Endothelial cell of umbilical vein (primary cell): ENCODE measurements around the gene FAM72B. TPM values are rescaled to one million over a fixed set of nuclear protein-coding genes. Genes with fewer than 3 reads are reported as not detected.
"Not testable (repeated sequence)": the region's sequence is repeated elsewhere in the genome, so short reads cannot be mapped to it uniquely, and the experiment has no call there.

Source experiments
- BruUV-seq: library from RNA; stranded (reverse); fragments of 400-500 nt; replicated peaks from 2 replicates; lab custom pipeline; 2021; lab: Mats Ljungman, UMichigan
- CTCF ChIA-PET: fragments of 300-600, 350-600 bp; sonication (Branson Sonifier 250); formaldehyde crosslinking; loops from one replicate; lab custom pipeline; 2021; ENCODE audit warnings: antibody characterized with exemption, inconsistent platforms; lab: Charles Lee
- POLR2A ChIA-PET: fragments of 300-600, 350-600 bp; sonication (Branson Sonifier 250); formaldehyde crosslinking; loops from one replicate; lab custom pipeline; 2021; ENCODE audit warnings: antibody characterized with exemption, inconsistent platforms; lab: Charles Lee
- DNase-seq: peaks from one replicate; pipeline ENCODE4 v3.0.0-alpha.2; 2011; ENCODE audit warnings: low read depth, low spot score
- FAIRE-seq: peaks from 2 replicates; lab custom pipeline; 2011; peaks lifted over from hg19 to GRCh38; lab: Jason Lieb, UNC
- H2AFZ ChIP-seq: 2 replicates; pipeline ENCODE4 v1.6.0; 2012; ENCODE audit warnings: low read depth, low read length, control low read depth, inconsistent platforms
- H3K27ac ChIP-seq: 2 replicates; pipeline ENCODE4 v1.5.1; 2011; ENCODE audit warnings: low read depth, mild to moderate bottlenecking, control low read depth, low read length, moderate library complexity; ENCODE audit not compliant: insufficient read depth
- H3K27me3 ChIP-seq, 2 experiments: 2 replicates each; pipeline versions ENCODE4 v1.6.0 to v1.6.1; 2011; ENCODE audit warnings: low read length in 2 of 2, mixed read lengths in 1 of 2; ENCODE audit not compliant: control insufficient read depth in 2 of 2, insufficient read depth in 2 of 2
- H3K36me3 ChIP-seq, 2 experiments: 2 replicates in 1 of 2; 3 replicates in 1 of 2; pipeline ENCODE4 v1.5.1; 2011; ENCODE audit warnings: low read length in 2 of 2, mild to moderate bottlenecking in 1 of 2, moderate library complexity in 1 of 2; ENCODE audit not compliant: control insufficient read depth in 2 of 2, insufficient read depth in 2 of 2; ENCODE audit errors: extremely low read depth in 1 of 2
- H3K4me1 ChIP-seq: 3 replicates; pipeline ENCODE4 v1.5.1; 2011; ENCODE audit warnings: mild to moderate bottlenecking, low read length; ENCODE audit not compliant: control insufficient read depth, insufficient read depth; ENCODE audit errors: extremely low read depth
- H3K4me2 ChIP-seq: 2 replicates; pipeline ENCODE4 v1.6.1; 2011; ENCODE audit warnings: low read length, control low read depth, mixed read lengths; ENCODE audit not compliant: insufficient read depth
- H3K4me3 ChIP-seq, 3 experiments: fragments of 200-600 bp in 1 of 3; sonication (generic), shearing (Covaris generic) in 1 of 3; replicated peaks in 1 of 3; 2 replicates each; pipeline ENCODE4 v1.5.1; 2011 to 2016; ENCODE audit warnings: control low read depth in 3 of 3, low read length in 3 of 3, mild to moderate bottlenecking in 2 of 3, inconsistent platforms in 1 of 3, low read depth in 1 of 3, moderate library complexity in 1 of 3; ENCODE audit not compliant: insufficient read depth in 1 of 3
- H3K79me2 ChIP-seq: 2 replicates; pipeline ENCODE4 v1.6.0; 2012; ENCODE audit warnings: low read length, inconsistent platforms; ENCODE audit not compliant: control insufficient read depth, insufficient read depth
- H3K9ac ChIP-seq: replicated peaks from 2 replicates; pipeline ENCODE3; 2011; ENCODE audit warnings: low read length, control low read depth; ENCODE audit not compliant: insufficient read depth; ENCODE audit errors: extremely low read depth
- H3K9me1 ChIP-seq: replicated peaks from 3 replicates; pipeline ENCODE4 v1.6.0; 2011; ENCODE audit warnings: mild to moderate bottlenecking, low read length; ENCODE audit not compliant: control insufficient read depth, insufficient read depth; ENCODE audit errors: extremely low read depth
- H3K9me3 ChIP-seq: replicated peaks from 2 replicates; pipeline ENCODE4 v1.5.1; 2012; ENCODE audit warnings: low read length, inconsistent platforms; ENCODE audit not compliant: control insufficient read depth, insufficient read depth
- H4K20me1 ChIP-seq: replicated peaks from 2 replicates; pipeline ENCODE3; 2011; ENCODE audit warnings: mild to moderate bottlenecking, low read length; ENCODE audit not compliant: control insufficient read depth, insufficient read depth; ENCODE audit errors: extremely low read depth
- dilution Hi-C: fragments of 300-500 bp; cut with MboI; formaldehyde crosslinking; loops from one replicate; pipeline ENCODE4 v1.15.0; 2019; ENCODE audit warnings: low sequenced_read_pairs; ENCODE audit not compliant: extremely low pct_ligation_motif_present
- intact Hi-C: fragments of 100-400 bp; cut with micrococcal nuclease; formaldehyde crosslinking; loops from one replicate; pipeline ENCODE4 v1.10.0; 2022
- polyA plus RNA-seq, 4 experiments: library from polyadenylated mRNA; depleted of rRNA in 3 of 4; stranded (reverse) in 3 of 4; unstranded in 1 of 4; fragments of >200 nt; gene quantifications; 2 replicates each; pipeline versions ENCODE4 v1.2.1 to v1.2.3, GENCODE V29; 2011 to 2012; ENCODE audit warnings: missing spikeins in 1 of 4
- total RNA-seq: library from RNA; stranded (reverse); gene quantifications from 2 replicates; pipeline ENCODE4 v1.2.3, GENCODE V29; 2021

Gene FAM72B
- total and polyA plus RNA-seq, 2 donors (not counting 3 experiments of a cell fraction or from before 2014, with no cell fraction given): 1.9 to 6.5 TPM

- H3K27ac ChIP-seq, H3K4me2 ChIP-seq, H3K9me1 ChIP-seq, CTCF ChIA-PET, FAIRE-seq, H2AFZ ChIP-seq, H3K4me3 ChIP-seq, H3K36me3 ChIP-seq, H3K4me1 ChIP-seq, DNase-seq, H4K20me1 ChIP-seq, intact Hi-C loops, POLR2A ChIA-PET, H3K27me3 ChIP-seq, H3K9ac ChIP-seq, dilution Hi-C loops, H3K9me3 ChIP-seq, H3K79me2 ChIP-seq, BruUV-seq: not testable (repeated sequence)
These were observed 37.6 kb upstream of the FAM72B start for GRCh38 chr1:121221770-121222169.

GRCh38 chr1:121216676-121217075 is 32.5 kb upstream of the FAM72B start:
- H3K27ac ChIP-seq, H2AFZ ChIP-seq, CTCF ChIA-PET, H3K9me3 ChIP-seq, H3K36me3 ChIP-seq, FAIRE-seq, intact Hi-C loops, DNase-seq, H3K4me2 ChIP-seq, H3K27me3 ChIP-seq, POLR2A ChIA-PET, BruUV-seq, dilution Hi-C loops, H3K4me3 ChIP-seq, H3K9me1 ChIP-seq, H4K20me1 ChIP-seq, H3K4me1 ChIP-seq, H3K9ac ChIP-seq, H3K79me2 ChIP-seq: not testable (repeated sequence)

GRCh38 chr1:121215699-121216417 is 31.7 kb upstream of the FAM72B start:
- H3K9me1 ChIP-seq, H3K27me3 ChIP-seq, H3K36me3 ChIP-seq, H3K27ac ChIP-seq, H3K4me2 ChIP-seq, POLR2A ChIA-PET, H2AFZ ChIP-seq, H3K9me3 ChIP-seq, H3K79me2 ChIP-seq, H3K9ac ChIP-seq, H4K20me1 ChIP-seq, FAIRE-seq, BruUV-seq, intact Hi-C loops, DNase-seq, H3K4me1 ChIP-seq, CTCF ChIA-PET, dilution Hi-C loops, H3K4me3 ChIP-seq: not testable (repeated sequence)

GRCh38 chr1:121214544-121215156 is 30.5 kb upstream of the FAM72B start:
- BruUV-seq, dilution Hi-C loops, H3K79me2 ChIP-seq: not testable (repeated sequence)

More at GRCh38 chr1:121214544-121215156, 30.5 kb upstream of the FAM72B start:
- H3K27me3 ChIP-seq, H3K4me2 ChIP-seq, H3K4me3 ChIP-seq, H3K9ac ChIP-seq, H2AFZ ChIP-seq, H3K4me1 ChIP-seq, H3K9me1 ChIP-seq, H4K20me1 ChIP-seq, FAIRE-seq, CTCF ChIA-PET, POLR2A ChIA-PET, H3K27ac ChIP-seq, DNase-seq, H3K9me3 ChIP-seq, intact Hi-C loops, H3K36me3 ChIP-seq: not testable (repeated sequence)
